DOHH2 (cell line): ENCODE data around the gene TMEM39A.

Experiments
- CTCF ChIP-seq: fragments of 200-600 bp; sonication (generic); IDR thresholded peaks from one replicate; pipeline ENCODE4 v1.5.1; 2014; ENCODE audit warnings: antibody characterized with exemption, mild to moderate bottlenecking, low read depth, low read length; ENCODE audit not compliant: poor library complexity, severe bottlenecking
- EZH2phosphoT487 ChIP-seq: fragments of 200-600 bp; sonication (generic); IDR thresholded peaks from 2 replicates; pipeline ENCODE4 v1.6.1; 2017; ENCODE audit warnings: borderline replicate concordance, mild to moderate bottlenecking, antibody characterized with exemption, low read length, moderate library complexity, mixed read lengths

DNA sequence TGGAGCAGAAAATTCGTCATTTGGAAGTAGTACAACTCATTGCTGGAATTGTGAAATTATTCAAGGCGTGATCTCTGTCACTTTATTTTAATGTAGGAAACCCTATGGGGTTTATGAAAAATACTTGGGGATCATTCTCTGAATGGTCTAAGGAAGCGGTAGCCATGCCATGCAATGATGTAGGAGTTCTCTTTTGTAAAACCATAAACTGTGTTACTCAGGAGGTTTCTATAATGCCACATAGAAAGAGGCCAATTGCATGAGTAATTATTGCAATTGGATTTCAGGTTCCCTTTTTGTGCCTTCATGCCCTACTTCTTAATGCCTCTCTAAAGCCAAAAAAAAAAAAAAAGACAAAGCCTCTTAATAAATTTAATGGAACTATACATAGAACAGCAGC is 29.4 kb upstream of the TMEM39A start:
- no peak for TF ChIP-seq CTCF
- TF ChIP-seq EZH2phosphoT487: no peak
